GM12872 (cell line): Measurements from ENCODE around the gene CAP2.

Experiments
- CTCF ChIP-seq: IDR thresholded peaks from 3 replicates; pipeline ENCODE4 v1.5.1; 2011; ENCODE audit warnings: low read depth, mild to moderate bottlenecking, low read length, moderate library complexity; ENCODE audit not compliant: insufficient read depth

The CAP2 gene

DNA sequence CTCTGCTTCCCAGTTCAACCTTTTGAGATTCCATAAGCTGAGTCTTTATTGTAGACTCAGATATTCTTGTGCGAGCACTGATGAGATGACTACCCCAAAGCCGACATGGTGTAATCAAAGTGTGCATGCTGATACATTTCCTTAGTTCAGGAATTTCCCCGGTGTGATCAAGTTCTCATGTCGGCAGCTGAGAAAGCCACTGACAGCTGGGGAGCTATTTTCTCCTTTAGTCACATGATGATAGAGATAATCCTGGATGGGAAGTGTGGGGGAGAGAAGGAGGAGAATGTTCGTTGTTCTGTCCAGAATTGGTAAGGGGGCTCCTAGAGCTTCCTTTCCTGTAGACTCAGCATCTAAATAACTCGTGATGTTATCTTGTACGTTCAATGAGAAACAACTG lies 7.7 kb upstream of the CAP2 start:
- no peak for TF ChIP-seq CTCF

- TF ChIP-seq CTCF, result no peak
Observed at GRCh38 chr6:17388365-17388764, 5.0 kb upstream of the CAP2 start.

DNA sequence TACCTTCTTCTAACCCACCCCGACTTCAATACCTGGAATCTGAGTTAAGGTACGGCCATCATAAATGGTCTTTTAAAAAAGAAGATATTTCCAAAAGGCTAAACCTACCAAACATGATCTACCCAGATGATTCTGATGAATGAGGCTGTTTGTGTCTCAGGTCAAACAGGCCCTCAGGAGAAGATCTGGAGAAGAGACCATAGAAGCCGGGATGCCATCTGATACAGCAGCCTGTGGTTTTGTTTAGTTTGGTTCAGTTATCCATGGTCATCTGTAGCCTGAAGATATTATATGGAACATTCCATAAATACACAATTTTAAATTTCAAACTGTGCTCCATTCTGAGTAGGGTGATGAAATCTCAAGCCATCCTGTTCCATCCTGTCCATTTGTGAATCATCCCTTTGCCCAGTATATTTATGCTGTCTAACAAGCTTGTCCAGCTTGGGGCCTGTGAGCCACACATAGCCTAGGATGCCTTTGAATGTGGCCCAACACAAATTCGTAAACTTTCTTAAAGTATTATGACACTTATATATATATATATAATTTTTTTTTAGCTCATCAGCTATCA lies 4.0 kb upstream of the CAP2 start:
- no peak for TF ChIP-seq CTCF

- no peak for TF ChIP-seq CTCF
Observed at GRCh38 chr6:17390276-17390675, 3.1 kb upstream of the CAP2 start.

DNA sequence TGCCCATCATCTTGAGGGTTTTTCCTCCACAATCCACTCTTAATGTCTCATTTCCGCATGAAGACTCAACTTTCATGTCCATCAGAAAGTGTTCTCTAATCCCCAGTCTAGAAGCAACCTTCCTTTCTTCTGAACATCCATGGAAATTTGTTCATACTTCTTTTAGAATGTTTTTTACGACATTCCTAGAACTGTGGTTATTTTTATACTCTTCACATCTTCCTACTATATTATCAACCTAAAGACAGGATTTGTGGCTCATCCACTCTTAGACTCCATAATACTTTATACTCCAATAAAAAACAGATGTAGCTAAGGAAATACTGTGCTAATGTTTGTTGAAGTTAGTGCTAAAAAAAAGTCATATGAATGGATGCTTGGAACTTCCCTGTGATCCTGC lies 1.4 kb upstream of the CAP2 start:
- no peak for TF ChIP-seq CTCF

- TF ChIP-seq CTCF, result no peak
Observed at GRCh38 chr6:17393892-17394631, 667 bp downstream of the CAP2 start.

GRCh38 chr6:17395112-17395511 lies 1.7 kb downstream of the CAP2 start:
- no peak for TF ChIP-seq CTCF
